ENCODE measurements around the gene ZNF586. TPM values are rescaled to one million over a fixed set of nuclear protein-coding genes. Genes with fewer than 3 reads are reported as not detected.
"Not testable (repeated sequence)": the region's sequence is repeated elsewhere in the genome, so short reads cannot be mapped to it uniquely, and the experiment has no call there.

The ZNF586 gene
- total RNA-seq, 1 donor from 2014 or later = 10.9 TPM

DNA sequence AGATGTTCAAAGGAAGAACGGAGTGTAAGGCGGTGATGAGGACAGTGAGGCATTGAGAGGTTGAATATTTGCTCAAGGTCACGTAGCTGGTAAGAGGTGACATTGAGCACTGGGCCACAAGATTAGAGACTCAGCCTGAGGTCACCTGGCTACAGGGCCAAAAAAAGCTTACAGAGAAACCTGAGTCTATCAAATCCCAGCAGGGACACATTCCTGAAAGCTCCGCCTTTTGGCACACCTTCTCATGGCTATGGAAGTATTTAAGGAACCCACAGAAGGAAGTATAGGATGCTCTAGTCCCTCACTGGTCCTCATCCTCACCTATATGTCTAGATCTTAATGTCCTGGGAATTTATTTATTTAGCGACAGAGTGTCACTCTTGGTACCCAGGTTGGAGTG is 17.4 kb downstream of the ZNF586 start:
- H3K36me3 ChIP-seq (ENCODE audit: control insufficient read depth, insufficient read depth, low read length) = peaks cover 1% of the 10 kb centered on the region
- DNase-seq (ENCODE audit: low read depth) = no peak
- no peak overlapping the region for H3K4me3 ChIP-seq (ENCODE audit: low read depth, low read length)
- H3K27me3 ChIP-seq (ENCODE audit: control insufficient read depth, insufficient read depth, low read length) = no peaks in the 10 kb centered on the region
- TF ChIP-seq, protein P1, sequence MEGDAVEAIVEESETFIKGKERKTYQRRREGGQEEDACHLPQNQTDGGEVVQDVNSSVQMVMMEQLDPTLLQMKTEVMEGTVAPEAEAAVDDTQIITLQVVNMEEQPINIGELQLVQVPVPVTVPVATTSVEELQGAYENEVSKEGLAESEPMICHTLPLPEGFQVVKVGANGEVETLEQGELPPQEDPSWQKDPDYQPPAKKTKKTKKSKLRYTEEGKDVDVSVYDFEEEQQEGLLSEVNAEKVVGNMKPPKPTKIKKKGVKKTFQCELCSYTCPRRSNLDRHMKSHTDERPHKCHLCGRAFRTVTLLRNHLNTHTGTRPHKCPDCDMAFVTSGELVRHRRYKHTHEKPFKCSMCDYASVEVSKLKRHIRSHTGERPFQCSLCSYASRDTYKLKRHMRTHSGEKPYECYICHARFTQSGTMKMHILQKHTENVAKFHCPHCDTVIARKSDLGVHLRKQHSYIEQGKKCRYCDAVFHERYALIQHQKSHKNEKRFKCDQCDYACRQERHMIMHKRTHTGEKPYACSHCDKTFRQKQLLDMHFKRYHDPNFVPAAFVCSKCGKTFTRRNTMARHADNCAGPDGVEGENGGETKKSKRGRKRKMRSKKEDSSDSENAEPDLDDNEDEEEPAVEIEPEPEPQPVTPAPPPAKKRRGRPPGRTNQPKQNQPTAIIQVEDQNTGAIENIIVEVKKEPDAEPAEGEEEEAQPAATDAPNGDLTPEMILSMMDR (IDR thresholded peaks at IDR 0.05; ENCODE audit: insufficient read depth, low read length, poor library complexity, severe bottlenecking) = no peak

DNA sequence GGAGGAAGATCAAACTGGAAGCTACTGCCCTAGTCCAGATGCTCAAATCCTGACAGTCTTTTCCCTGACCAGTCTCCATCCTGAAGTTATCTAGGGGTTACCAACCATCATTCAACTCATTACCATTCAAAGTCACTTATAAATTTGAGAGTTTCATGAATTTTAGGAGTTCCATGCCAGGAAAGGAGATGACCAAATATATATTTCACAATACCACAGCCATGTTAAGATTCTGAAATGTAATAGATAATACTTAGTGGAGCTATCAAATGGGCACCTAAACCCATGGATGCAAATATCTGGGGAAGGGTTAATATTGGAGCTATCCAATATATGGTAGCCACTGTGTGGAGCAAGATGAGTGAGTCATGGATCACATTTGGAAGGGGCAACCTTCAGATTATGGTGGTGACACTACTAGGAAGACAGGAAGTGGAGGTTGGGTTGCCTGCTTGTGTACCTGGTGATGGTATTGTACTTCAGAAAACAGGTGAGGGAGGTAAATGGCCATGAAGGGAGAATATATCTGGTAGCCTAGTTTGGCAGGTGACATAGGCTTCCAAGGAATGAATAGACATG is 18.7 kb downstream of the ZNF586 start:
- no peak for DNase-seq (ENCODE audit: low read depth)
- Histone ChIP-seq H3K36me3 (ENCODE audit: control insufficient read depth, insufficient read depth, low read length) (peaks cover 1% of the 10 kb centered on the region), H3K27me3 (ENCODE audit: control insufficient read depth, insufficient read depth, low read length) (no peaks in the 10 kb centered on the region)

DNA sequence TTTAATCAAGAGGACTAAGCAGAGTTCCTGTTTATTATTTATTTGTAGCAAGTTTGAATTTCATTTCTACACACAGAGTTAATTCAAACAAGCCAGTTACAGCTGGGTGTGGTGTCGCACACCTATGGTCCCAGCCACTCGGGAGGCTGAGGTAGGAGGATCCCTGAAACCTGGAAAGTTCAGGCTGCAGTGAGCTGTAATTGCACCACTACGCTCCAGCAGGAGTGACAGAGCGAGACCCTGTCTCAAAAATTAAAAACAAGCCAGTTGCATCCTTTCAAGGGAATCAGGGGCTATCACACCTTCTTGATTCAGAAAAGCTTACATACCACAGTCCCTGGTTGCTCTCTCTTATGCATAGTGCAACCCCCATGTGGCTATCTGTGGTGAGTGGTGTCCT is 19.8 kb downstream of the ZNF586 start:
- Histone ChIP-seq H3K4me3 (ENCODE audit: low read depth, low read length) (no peak overlapping the region), H3K27me3 (ENCODE audit: control insufficient read depth, insufficient read depth, low read length) (no peaks in the 10 kb centered on the region), H3K36me3 (ENCODE audit: control insufficient read depth, insufficient read depth, low read length) (peaks cover 1% of the 10 kb centered on the region)
- DNase-seq (ENCODE audit: low read depth) = no peak
- TF ChIP-seq, protein P1 (IDR thresholded peaks at IDR 0.05; ENCODE audit: insufficient read depth, low read length, poor library complexity, severe bottlenecking) = no peak

More for the DNA sequence above, 18.7 kb downstream of the ZNF586 start:
- TF ChIP-seq, protein P1 (IDR thresholded peaks at IDR 0.05; ENCODE audit: insufficient read depth, low read length, poor library complexity, severe bottlenecking) = no peak
- no peak overlapping the region for H3K4me3 ChIP-seq (ENCODE audit: low read depth, low read length)

DNA sequence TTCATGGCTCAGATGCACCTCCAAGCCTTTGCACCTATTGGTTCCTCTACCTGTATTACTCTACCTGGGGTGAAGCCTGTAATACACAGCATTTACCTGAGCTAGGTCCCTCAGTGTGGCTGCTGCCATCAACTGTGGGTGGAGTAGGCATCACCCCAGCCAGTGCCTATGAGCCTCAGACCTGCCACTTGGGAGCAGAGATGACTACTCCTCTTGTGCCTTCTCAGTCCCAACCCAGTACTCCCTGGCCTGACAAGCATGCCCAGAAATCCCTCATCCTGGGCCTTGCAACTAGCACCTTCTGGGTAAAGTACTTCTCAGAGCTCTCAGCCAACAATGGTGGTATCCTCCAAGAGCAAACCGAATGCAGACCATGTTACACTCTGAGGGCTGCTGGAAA is 27.1 kb downstream of the ZNF586 start:
- H3K27me3 ChIP-seq (ENCODE audit: control insufficient read depth, insufficient read depth, low read length); H3K4me3 ChIP-seq (ENCODE audit: low read depth, low read length); DNase-seq (ENCODE audit: low read depth); H3K36me3 ChIP-seq (ENCODE audit: control insufficient read depth, insufficient read depth, low read length): not testable (repeated sequence)

DNA sequence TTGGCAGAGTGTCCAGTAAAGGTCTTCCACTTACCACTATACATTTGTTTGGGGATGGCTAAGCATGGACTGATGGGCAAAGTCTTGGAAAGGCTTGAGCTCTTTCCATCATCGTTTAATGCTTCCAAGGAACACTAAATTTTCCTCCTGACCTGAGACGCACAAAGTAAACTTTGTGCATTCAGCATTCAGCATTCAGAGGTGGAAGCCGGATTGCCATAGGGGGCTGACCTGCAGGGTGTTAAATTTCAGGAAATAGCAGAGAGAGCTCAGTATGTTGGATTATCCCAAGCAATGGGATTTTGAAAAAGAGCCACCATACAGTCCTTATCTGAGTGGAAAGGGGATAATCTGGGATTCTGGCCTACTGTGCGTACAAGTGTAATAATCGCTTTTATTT is 31.2 kb downstream of the ZNF586 start:
- H3K36me3 ChIP-seq (ENCODE audit: control insufficient read depth, insufficient read depth, low read length) = no peaks in the 10 kb centered on the region
- DNase-seq (ENCODE audit: low read depth) = no peak
- no peaks in the 10 kb centered on the region for H3K27me3 ChIP-seq (ENCODE audit: control insufficient read depth, insufficient read depth, low read length)
- TF ChIP-seq, protein P1 (IDR thresholded peaks at IDR 0.05; ENCODE audit: insufficient read depth, low read length, poor library complexity, severe bottlenecking) = no peak
- no peak overlapping the region for H3K4me3 ChIP-seq (ENCODE audit: low read depth, low read length)

DNA sequence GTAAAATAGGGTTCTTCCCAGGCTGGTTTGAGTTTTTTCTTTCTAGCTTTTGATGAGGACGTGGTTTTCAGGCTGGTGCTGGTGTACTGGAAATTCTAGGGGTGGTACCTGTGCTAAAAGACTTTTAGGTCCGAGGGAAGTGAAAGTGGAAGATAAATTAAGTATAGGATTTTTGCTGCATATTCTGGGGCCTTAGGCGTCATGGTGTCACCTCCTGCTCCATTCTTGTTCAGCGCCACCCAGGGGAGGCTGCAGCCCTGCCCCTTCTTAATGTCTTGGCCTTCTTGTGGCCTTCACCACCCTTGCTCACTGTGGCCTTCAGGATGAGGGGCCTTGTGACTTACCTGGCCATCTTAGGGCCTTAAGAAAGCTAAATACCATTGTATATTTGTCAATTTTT is 32.8 kb downstream of the ZNF586 start:
- DNase-seq (ENCODE audit: low read depth) = no peak
- Histone ChIP-seq H3K27me3 (ENCODE audit: control insufficient read depth, insufficient read depth, low read length) (no peaks in the 10 kb centered on the region), H3K4me3 (ENCODE audit: low read depth, low read length) (no peak overlapping the region), H3K36me3 (ENCODE audit: control insufficient read depth, insufficient read depth, low read length) (no peaks in the 10 kb centered on the region)
- TF ChIP-seq, protein P1 (IDR thresholded peaks at IDR 0.05; ENCODE audit: insufficient read depth, low read length, poor library complexity, severe bottlenecking) = no peak
